Measurements from ENCODE around the gene SP7. TPM values are rescaled to one million over a fixed set of nuclear protein-coding genes. Genes with fewer than 3 reads are reported as not detected.
A peak's percentile ranks its signal among the peaks of the same experiment; 100 is the strongest.

SP7 gene
- total RNA-seq, 1 experiment from 2014 or later: not detected

- Histone ChIP-seq H2AFZ (ENCODE audit: low read length) (no peak overlapping the region), H3K4me2 (ENCODE audit: low read depth, low read length, poor library complexity, severe bottlenecking) (peak overlapping the region; percentile 93), H3K27ac (ENCODE audit: low read length) (no peak overlapping the region), H3K4me1 (ENCODE audit: low read length) (peaks cover 12% of the 10 kb centered on the region), H4K20me1 (ENCODE audit: insufficient read depth, low read depth, low read length) (no peaks in the 10 kb centered on the region), H3K9ac (ENCODE audit: low read length) (peak overlapping the region; percentile 72; the same call in 1 of the 2 replicates), H3K4me3 (ENCODE audit: low read length) (no peak overlapping the region), H3K9me2 (replicated peaks; ENCODE audit: insufficient read depth, low read length) (no peaks in the 10 kb centered on the region), H3K79me2 (ENCODE audit: low read length) (no peaks in the 10 kb centered on the region), H3K36me3 (ENCODE audit: insufficient read depth, low read length) (no peaks in the 10 kb centered on the region), H3K27me3 (ENCODE audit: low read length) (no peaks in the 10 kb centered on the region), H3K9me3 (ENCODE audit: low read length) (no peaks in the 10 kb centered on the region)
- DNase-seq: no peak
Measured at GRCh38 chr12:53343969-53344368, 7.8 kb upstream of the SP7 start.

- no peak overlapping the region for H3K4me2 ChIP-seq (ENCODE audit: low read depth, low read length, poor library complexity, severe bottlenecking)
- H3K27ac ChIP-seq (ENCODE audit: low read length): no peak overlapping the region
- no peak for DNase-seq
- H3K9me2 ChIP-seq (replicated peaks; ENCODE audit: insufficient read depth, low read length): no peaks in the 10 kb centered on the region
- peaks cover 12% of the 10 kb centered on the region for H3K4me1 ChIP-seq (ENCODE audit: low read length)
- H3K4me3 ChIP-seq (ENCODE audit: low read length): no peak overlapping the region
- H3K9ac ChIP-seq (ENCODE audit: low read length): no peak overlapping the region
- H3K36me3 ChIP-seq (ENCODE audit: insufficient read depth, low read length): no peaks in the 10 kb centered on the region
- no peak overlapping the region for H2AFZ ChIP-seq (ENCODE audit: low read length)
- H3K9me3 ChIP-seq (ENCODE audit: low read length): no peaks in the 10 kb centered on the region
- H4K20me1 ChIP-seq (ENCODE audit: insufficient read depth, low read depth, low read length): no peaks in the 10 kb centered on the region
- no peaks in the 10 kb centered on the region for H3K79me2 ChIP-seq (ENCODE audit: low read length)
- no peaks in the 10 kb centered on the region for H3K27me3 ChIP-seq (ENCODE audit: low read length)
Measured at GRCh38 chr12:53343449-53343848, 7.3 kb upstream of the SP7 start.

- Histone ChIP-seq H3K9me2 (replicated peaks; ENCODE audit: insufficient read depth, low read length) (no peaks in the 10 kb centered on the region), H3K4me2 (ENCODE audit: low read depth, low read length, poor library complexity, severe bottlenecking) (no peak overlapping the region), H4K20me1 (ENCODE audit: insufficient read depth, low read depth, low read length) (no peaks in the 10 kb centered on the region), H3K27me3 (ENCODE audit: low read length) (no peaks in the 10 kb centered on the region), H3K36me3 (ENCODE audit: insufficient read depth, low read length) (no peaks in the 10 kb centered on the region), H3K4me3 (ENCODE audit: low read length) (no peak overlapping the region), H3K9me3 (ENCODE audit: low read length) (no peaks in the 10 kb centered on the region), H3K4me1 (ENCODE audit: low read length) (peaks cover 20% of the 10 kb centered on the region), H3K27ac (ENCODE audit: low read length) (no peak overlapping the region), H2AFZ (ENCODE audit: low read length) (no peak overlapping the region), H3K9ac (ENCODE audit: low read length) (no peak overlapping the region), H3K79me2 (ENCODE audit: low read length) (no peaks in the 10 kb centered on the region)
- DNase-seq: no peak
Measured at GRCh38 chr12:53340398-53340797, 4.2 kb upstream of the SP7 start.

GRCh38 chr12:53338916-53339315, 2.8 kb upstream of the SP7 start:
- Histone ChIP-seq H3K79me2 (ENCODE audit: low read length) (no peaks in the 10 kb centered on the region), H3K27ac (ENCODE audit: low read length) (no peak overlapping the region), H3K9me2 (replicated peaks; ENCODE audit: insufficient read depth, low read length) (no peaks in the 10 kb centered on the region), H3K4me3 (ENCODE audit: low read length) (no peak overlapping the region), H3K4me2 (ENCODE audit: low read depth, low read length, poor library complexity, severe bottlenecking) (no peak overlapping the region), H3K9me3 (ENCODE audit: low read length) (no peaks in the 10 kb centered on the region), H3K4me1 (ENCODE audit: low read length) (peaks cover 8% of the 10 kb centered on the region), H4K20me1 (ENCODE audit: insufficient read depth, low read depth, low read length) (no peaks in the 10 kb centered on the region), H3K27me3 (ENCODE audit: low read length) (no peaks in the 10 kb centered on the region), H3K9ac (ENCODE audit: low read length) (no peak overlapping the region), H2AFZ (ENCODE audit: low read length) (no peak overlapping the region), H3K36me3 (ENCODE audit: insufficient read depth, low read length) (no peaks in the 10 kb centered on the region)
- no peak for DNase-seq

- H3K9me2 ChIP-seq (replicated peaks; ENCODE audit: insufficient read depth, low read length): no peaks in the 10 kb centered on the region
- no peak overlapping the region for H3K27ac ChIP-seq (ENCODE audit: low read length)
- no peaks in the 10 kb centered on the region for H3K79me2 ChIP-seq (ENCODE audit: low read length)
- no peaks in the 10 kb centered on the region for H3K36me3 ChIP-seq (ENCODE audit: insufficient read depth, low read length)
- H4K20me1 ChIP-seq (ENCODE audit: insufficient read depth, low read depth, low read length): no peaks in the 10 kb centered on the region
- no peaks in the 10 kb centered on the region for H3K27me3 ChIP-seq (ENCODE audit: low read length)
- peaks cover 8% of the 10 kb centered on the region for H3K4me1 ChIP-seq (ENCODE audit: low read length)
- no peak overlapping the region for H3K4me2 ChIP-seq (ENCODE audit: low read depth, low read length, poor library complexity, severe bottlenecking)
- no peak for DNase-seq
- H3K9ac ChIP-seq (ENCODE audit: low read length): no peak overlapping the region
- H3K4me3 ChIP-seq (ENCODE audit: low read length): no peak overlapping the region
- no peaks in the 10 kb centered on the region for H3K9me3 ChIP-seq (ENCODE audit: low read length)
- no peak overlapping the region for H2AFZ ChIP-seq (ENCODE audit: low read length)
Measured at GRCh38 chr12:53338017-53338416, 1.9 kb upstream of the SP7 start.

GRCh38 chr12:53334822-53335221, 1.3 kb downstream of the SP7 start:
- H3K9ac ChIP-seq (ENCODE audit: low read length): no peak overlapping the region
- H3K9me2 ChIP-seq (replicated peaks; ENCODE audit: insufficient read depth, low read length): no peaks in the 10 kb centered on the region
- H3K27me3 ChIP-seq (ENCODE audit: low read length): no peaks in the 10 kb centered on the region
- no peak overlapping the region for H3K4me3 ChIP-seq (ENCODE audit: low read length)
- no peaks in the 10 kb centered on the region for H3K9me3 ChIP-seq (ENCODE audit: low read length)
- no peak overlapping the region for H3K27ac ChIP-seq (ENCODE audit: low read length)
- H3K4me1 ChIP-seq (ENCODE audit: low read length): peaks cover 8% of the 10 kb centered on the region
- H3K36me3 ChIP-seq (ENCODE audit: insufficient read depth, low read length): no peaks in the 10 kb centered on the region
- no peaks in the 10 kb centered on the region for H4K20me1 ChIP-seq (ENCODE audit: insufficient read depth, low read depth, low read length)
- H3K4me2 ChIP-seq (ENCODE audit: low read depth, low read length, poor library complexity, severe bottlenecking): no peak overlapping the region
- H2AFZ ChIP-seq (ENCODE audit: low read length): no peak overlapping the region
- no peak for DNase-seq
- H3K79me2 ChIP-seq (ENCODE audit: low read length): no peaks in the 10 kb centered on the region

- DNase-seq: no peak
- Histone ChIP-seq H3K9ac (ENCODE audit: low read length) (no peak overlapping the region), H3K27me3 (ENCODE audit: low read length) (no peaks in the 10 kb centered on the region), H2AFZ (ENCODE audit: low read length) (no peak overlapping the region), H3K36me3 (ENCODE audit: insufficient read depth, low read length) (no peaks in the 10 kb centered on the region), H3K4me2 (ENCODE audit: low read depth, low read length, poor library complexity, severe bottlenecking) (no peak overlapping the region), H3K79me2 (ENCODE audit: low read length) (no peaks in the 10 kb centered on the region), H3K9me3 (ENCODE audit: low read length) (no peaks in the 10 kb centered on the region), H3K9me2 (replicated peaks; ENCODE audit: insufficient read depth, low read length) (no peaks in the 10 kb centered on the region), H3K4me1 (ENCODE audit: low read length) (peaks cover 8% of the 10 kb centered on the region), H4K20me1 (ENCODE audit: insufficient read depth, low read depth, low read length) (no peaks in the 10 kb centered on the region), H3K27ac (ENCODE audit: low read length) (no peak overlapping the region), H3K4me3 (ENCODE audit: low read length) (no peak overlapping the region)
Measured at GRCh38 chr12:53333845-53334244, 2.3 kb downstream of the SP7 start.

- Histone ChIP-seq H3K27me3 (ENCODE audit: low read length) (no peaks in the 10 kb centered on the region), H3K79me2 (ENCODE audit: low read length) (no peaks in the 10 kb centered on the region), H4K20me1 (ENCODE audit: insufficient read depth, low read depth, low read length) (no peaks in the 10 kb centered on the region), H3K4me1 (ENCODE audit: low read length) (peaks cover 8% of the 10 kb centered on the region), H3K9me3 (ENCODE audit: low read length) (no peaks in the 10 kb centered on the region), H3K36me3 (ENCODE audit: insufficient read depth, low read length) (no peaks in the 10 kb centered on the region), H2AFZ (ENCODE audit: low read length) (no peak overlapping the region), H3K4me2 (ENCODE audit: low read depth, low read length, poor library complexity, severe bottlenecking) (no peak overlapping the region), H3K4me3 (ENCODE audit: low read length) (no peak overlapping the region), H3K9ac (ENCODE audit: low read length) (no peak overlapping the region), H3K9me2 (replicated peaks; ENCODE audit: insufficient read depth, low read length) (no peaks in the 10 kb centered on the region), H3K27ac (ENCODE audit: low read length) (no peak overlapping the region)
- DNase-seq: no peak
Measured at GRCh38 chr12:53333289-53333688, 2.9 kb downstream of the SP7 start.

- H3K4me1 ChIP-seq (ENCODE audit: low read length): peaks cover 8% of the 10 kb centered on the region
- no peak overlapping the region for H2AFZ ChIP-seq (ENCODE audit: low read length)
- H3K9me2 ChIP-seq (replicated peaks; ENCODE audit: insufficient read depth, low read length): no peaks in the 10 kb centered on the region
- DNase-seq: no peak
- no peak overlapping the region for H3K4me2 ChIP-seq (ENCODE audit: low read depth, low read length, poor library complexity, severe bottlenecking)
- H3K9me3 ChIP-seq (ENCODE audit: low read length): no peaks in the 10 kb centered on the region
- H3K4me3 ChIP-seq (ENCODE audit: low read length): no peak overlapping the region
- no peak overlapping the region for H3K9ac ChIP-seq (ENCODE audit: low read length)
- no peaks in the 10 kb centered on the region for H3K36me3 ChIP-seq (ENCODE audit: insufficient read depth, low read length)
- H3K27ac ChIP-seq (ENCODE audit: low read length): no peak overlapping the region
- no peaks in the 10 kb centered on the region for H3K79me2 ChIP-seq (ENCODE audit: low read length)
- H3K27me3 ChIP-seq (ENCODE audit: low read length): no peaks in the 10 kb centered on the region
- no peaks in the 10 kb centered on the region for H4K20me1 ChIP-seq (ENCODE audit: insufficient read depth, low read depth, low read length)
Measured at GRCh38 chr12:53332744-53333143, 3.4 kb downstream of the SP7 start.
